GM03348 (cell line): Measurements from ENCODE around the gene MMP10.

Source experiments
- DNase-seq: peaks from one replicate; pipeline ENCODE4 v3.0.0; 2012; ENCODE audit warnings: low spot score

MMP10 gene

GRCh38 chr11:102729849-102730815, 50.3 kb downstream of the MMP10 start:
- peak; percentile 28 for DNase-seq

GRCh38 chr11:102727890-102728289, 52.5 kb downstream of the MMP10 start:
- DNase-seq, result no peak

- no peak for DNase-seq
These were observed 55.4 kb downstream of the MMP10 start, which contains the start of gene MMP8 for GRCh38 chr11:102724904-102725500. MMP8 (minus strand) TSS chr11:102724954; CDS start chr11:102724855, 99 bp downstream.

- no peak for DNase-seq
These were observed 57.6 kb downstream of the MMP10 start for GRCh38 chr11:102722821-102723220.
